ENCODE results near the gene RRP12.
"Not testable (repeated sequence)": the region's sequence is repeated elsewhere in the genome, so short reads cannot be mapped to it uniquely, and the experiment has no call there.

RRP12 gene

DNA sequence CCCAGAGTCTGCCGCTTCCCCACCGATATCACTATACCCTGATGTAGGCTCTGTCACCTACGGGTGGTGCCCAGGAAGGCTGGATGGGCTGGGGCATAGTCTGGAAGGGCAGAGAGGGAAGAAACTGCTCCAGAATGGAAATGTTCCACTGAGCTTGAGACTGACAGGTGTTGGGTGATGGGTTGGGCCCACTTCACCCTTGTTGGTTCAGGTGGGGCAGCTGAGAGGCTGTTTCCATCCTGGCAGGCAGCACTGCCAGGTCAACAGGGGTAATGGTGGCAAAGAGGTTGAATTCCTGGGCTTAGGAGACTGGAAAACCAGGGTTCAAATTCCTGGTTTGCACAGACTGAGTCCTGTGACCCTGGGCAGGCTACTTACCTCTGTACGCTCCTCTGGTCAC, 38.1 kb downstream of the RRP12 start:
- peak in 1 of 2 experiments; percentile 12 for DNase-seq

DNA sequence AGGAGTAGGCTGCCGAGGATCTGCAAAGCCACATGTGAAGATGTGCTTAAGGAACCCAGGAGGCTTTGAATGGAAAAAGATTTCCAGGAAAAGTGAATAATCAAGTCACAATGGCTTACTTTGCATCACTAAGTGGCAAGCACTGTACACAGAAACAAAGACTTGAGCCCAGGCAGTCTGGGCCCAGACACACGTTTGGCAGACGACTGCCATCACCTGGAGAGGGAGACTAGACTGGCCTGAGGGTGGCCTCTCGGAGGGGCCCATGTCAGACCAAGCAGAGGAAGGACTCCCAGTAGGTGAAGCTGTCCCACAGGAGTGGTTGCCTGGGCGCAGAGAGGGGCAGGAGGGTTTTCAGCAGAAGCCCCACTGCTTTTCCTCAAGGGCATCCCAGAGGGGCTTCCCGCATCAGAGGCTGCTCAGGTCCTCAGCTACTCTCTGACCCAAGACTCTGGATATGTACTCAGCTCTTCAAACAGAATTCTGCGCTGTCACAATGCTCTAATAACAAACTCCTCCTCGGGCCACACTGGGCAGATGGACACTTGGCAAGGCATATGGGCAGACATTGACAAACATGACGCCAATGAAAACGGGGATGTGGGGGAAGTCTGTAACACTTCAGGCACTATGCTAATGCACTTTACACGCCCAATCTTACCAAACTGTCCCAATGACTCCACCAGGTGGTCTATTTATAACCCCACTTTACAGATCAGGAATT, 38.7 kb downstream of the RRP12 start:
- no peak for DNase-seq

DNA sequence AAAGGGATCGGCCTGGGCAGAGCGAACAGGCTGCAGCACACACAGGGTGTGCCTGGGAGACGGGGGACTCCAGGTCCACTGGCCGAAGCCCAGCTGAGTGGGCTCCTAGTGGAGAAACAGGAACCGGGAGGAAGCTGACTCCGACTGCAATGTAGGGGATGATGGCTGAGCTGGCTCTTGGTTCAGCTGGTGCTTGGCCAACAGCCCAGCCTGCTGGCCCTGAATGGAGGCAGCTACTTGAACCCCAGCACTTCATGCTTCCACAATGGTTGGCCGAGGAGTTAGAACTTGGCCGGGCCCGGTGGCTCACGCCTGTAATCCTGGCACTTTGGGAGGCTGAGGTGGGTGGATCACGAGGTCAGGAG, 39.6 kb downstream of the RRP12 start:
- DNase-seq = no peak

DNA sequence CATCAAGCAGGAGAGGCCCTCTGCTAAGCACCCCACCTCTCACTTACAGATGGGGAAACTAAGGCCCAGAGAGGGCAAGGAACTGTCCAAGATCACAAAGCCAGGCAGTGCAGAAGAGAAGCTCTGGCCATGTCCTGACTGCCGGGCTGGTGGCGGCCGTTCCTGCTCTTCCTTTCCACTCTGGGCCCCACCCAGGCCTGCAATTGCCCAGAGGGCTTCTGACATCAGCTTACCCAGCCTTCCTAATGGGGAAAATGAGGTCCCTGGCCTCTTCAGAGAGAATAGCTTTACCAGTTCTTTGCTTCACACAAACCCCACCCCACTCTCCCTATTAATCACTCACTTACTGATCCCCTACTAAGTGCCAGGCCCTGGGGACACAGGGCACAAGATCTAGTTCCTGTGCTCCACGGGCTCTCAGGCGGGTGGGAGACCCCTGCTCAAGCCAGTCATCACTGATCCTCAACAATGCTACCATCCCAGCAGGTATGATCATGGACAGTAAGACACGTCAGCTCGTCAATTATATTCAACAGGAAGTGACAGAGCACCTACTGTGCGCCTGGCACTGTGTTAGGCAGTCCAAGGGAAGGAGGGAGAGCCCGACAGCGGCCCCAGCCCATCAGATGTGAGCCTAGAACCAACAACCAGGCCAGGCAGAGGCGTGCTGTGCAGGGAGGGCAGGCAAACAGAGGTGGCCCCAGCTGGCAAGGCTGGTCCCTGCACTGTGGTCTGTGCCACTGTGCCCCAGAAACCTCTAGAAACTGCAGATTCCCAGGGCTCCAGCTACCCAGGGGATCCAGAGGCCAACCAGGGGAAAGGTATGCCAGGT, 40.2 kb downstream of the RRP12 start:
- DNase-seq = no peak

DNA sequence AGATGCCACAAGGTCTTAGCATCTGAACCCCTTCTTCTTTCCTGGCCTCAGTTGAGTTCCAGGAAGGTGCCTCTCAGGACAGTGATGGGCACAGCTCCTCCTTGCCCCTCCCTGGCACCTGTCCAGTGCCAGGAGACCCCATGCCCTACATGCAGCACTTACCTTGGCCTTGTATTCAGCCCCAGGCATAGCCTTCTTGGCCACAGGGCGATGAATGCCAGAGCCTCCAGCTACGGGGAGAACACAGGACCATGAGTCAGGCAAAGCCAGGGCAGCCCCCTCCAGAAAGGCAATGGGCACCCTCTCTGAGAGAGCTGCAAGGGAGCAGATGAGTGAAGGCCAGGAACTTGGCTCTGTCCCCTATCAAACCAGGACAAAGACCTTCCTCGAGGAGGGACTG, 42.4 kb downstream of the RRP12 start:
- no peak for DNase-seq

DNA sequence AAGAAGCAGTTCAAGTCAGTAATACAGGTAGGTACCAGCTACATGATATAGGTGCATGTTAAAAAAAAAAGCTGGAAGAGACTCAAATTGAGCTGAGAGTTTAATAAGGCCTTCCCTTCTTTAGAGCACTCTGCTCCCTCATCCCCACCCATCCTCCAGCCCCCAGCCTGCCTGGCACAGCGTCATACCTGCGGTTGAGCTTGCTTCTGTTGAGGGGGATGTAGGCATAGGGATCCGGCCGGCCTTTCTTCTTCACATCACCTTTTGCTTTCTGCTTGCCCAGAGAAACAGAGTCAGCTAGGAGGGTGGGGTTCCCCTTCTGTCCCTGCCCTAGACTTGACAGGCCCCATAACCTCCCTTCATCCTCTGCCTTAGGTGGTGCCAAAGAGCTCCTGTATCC, 42.8 kb downstream of the RRP12 start:
- no peak for DNase-seq

DNA sequence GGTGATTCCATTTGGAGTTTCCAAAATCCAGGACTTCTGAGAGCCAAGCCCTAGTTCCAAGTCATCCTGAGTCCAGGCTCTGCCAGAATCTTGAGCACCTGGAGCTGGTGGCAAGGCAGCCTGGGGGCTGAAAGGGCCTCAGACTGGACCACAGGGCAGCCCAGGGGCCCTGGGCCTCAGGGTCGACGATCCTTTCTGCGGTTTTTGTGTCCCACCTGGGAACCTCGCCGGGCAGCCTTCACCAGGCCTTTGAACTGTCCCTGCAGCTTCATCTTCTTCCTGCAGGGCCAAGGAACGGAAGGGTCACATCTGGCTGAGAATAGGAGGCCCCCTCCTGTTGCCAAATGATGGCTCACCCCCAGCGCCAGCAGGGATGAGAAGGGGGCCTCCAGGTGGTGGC, 44.2 kb downstream of the RRP12 start:
- DNase-seq = no peak

DNA sequence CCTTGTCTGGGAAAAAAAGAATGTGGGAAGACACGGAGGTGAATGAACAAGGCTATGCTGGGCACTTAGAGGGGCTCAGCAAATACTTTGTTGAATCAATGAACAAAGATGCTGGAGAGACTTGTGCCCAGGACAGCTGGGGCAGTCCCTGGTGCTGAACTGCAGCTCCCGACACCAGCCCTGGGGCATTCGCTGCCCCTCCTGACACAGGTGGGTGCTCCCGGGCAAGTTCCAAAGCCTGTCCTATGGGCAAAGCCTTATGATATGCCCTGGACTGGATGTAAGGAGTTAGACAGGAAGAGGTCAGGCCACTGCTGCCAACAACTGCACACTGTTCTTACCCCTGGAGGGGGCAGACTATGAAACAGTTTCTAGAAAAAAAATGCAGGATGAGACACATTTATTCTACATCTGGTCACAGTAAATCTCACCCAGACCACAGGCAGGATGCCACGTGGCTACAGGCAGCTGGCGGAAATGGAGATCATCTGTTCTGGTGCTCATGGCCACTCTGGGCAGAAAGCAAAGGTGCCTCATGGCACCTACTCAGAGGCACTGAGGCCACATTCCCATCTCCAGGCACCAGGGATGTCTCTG, 44.7 kb downstream of the RRP12 start:
- no peak for DNase-seq

DNA sequence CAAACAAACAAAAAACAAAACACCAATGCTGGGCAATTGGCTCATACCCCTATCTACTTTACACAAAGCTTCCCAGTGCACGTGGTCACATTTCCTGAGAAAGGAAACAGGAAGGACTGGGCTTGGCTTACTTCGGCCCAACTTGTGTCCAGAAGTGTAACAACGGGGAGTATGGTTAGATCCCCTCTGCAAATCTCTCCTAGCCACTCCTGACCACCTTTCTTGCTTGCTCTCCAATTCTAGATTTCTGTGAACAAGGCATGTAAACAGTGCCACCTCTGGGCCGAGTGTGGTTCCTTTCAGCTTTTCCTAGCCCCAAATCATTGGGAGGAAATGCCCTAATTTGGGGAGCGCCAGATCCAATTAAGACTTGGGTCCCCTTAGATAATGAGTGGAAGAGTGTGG, 45.6 kb downstream of the RRP12 start:
- no peak for DNase-seq

DNA sequence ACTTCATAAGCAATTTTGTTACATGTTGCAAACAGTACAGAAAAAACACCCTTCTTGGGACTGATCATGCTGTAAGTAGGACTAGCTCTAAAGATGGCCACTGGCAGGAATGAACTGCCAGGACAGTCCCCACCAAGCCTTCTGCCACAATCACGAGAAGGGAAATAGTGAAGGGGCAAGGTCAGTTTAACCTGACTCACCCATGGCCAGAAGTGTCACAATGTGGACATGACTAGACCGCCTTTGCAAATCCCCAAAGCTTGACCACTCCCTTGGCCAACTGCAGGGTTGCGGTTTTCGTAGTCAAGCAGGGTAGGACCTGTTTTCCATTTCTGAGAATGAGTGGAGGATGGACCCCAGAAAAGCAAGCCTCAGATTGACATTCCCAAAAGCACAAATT, 47.2 kb downstream of the RRP12 start:
- no peak for DNase-seq

DNA sequence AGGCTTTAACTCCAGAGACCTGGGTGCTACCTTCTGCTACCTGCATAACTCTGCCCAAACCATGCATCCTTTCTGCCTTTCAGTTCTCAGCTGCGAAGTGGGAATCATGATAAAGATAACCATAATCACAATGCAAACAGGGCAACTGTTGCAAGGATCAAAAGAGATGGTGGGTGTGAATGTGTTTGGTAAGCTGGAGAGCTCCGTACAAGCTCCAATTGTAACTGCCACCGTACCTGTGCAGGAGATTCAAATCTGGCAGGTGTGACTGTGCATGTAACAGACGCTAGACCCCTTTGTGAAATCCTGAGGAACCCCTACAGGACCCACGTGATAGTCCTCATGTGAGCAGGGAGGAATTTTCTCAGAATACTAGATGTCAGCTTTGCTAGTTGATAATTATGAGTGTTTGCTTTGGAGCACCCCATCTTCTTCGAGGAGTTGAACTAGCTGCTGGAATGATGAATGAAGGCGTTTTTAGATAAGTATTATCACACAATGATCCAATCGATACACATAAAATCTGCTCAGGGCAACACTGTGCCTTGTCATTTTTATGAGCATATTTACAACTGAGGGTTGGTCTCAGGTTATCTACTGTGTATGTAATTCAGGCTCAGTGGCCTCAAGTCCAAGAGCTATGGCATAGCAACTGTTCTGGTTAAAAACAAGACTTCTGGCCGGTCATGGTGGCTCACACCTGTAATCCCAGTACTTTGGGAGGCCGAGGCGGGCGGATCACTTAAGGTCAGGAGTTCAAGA, 51.2 kb downstream of the RRP12 start:
- no peak for DNase-seq

DNA sequence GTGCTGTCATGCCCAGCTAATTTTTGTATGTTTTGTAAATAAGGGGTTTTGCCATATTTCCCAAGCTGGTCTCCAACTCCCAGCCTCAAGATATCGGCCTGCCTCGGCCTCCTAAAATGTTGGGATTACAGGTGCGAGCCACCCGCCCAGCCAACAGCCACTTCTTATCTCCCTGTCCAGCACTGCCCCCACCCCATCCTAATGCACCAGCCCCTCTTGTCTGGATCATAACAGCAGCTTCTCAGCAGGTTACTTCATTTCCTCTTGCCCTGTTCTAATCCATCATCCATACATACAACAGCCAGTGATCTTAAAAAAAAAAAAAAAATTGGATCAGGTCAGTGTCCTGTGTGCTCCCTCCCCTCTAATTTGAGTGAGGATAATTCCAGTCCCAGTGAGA, 53.8 kb downstream of the RRP12 start:
- DNase-seq = no peak

DNA sequence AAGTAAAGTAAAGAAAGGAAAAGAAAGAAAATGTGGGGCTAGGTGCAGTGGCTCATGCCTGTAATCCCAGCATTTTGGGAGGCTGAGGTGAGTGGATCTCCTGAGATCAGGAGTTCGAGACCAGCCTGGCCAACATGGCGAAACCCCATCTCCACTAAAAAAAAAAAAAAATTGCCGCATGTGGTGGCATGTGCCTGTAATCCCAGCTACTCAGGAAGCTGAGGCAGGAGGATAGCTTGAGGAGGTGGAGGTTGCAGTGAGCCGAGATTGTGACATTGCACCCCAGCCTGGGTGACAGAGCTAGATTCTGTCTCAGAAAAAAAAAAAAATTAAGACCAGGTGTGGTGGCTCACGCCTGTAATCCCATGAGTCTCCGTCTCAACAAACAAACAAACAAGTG, 57.5 kb downstream of the RRP12 start:
- not testable (repeated sequence) for DNase-seq

DNA sequence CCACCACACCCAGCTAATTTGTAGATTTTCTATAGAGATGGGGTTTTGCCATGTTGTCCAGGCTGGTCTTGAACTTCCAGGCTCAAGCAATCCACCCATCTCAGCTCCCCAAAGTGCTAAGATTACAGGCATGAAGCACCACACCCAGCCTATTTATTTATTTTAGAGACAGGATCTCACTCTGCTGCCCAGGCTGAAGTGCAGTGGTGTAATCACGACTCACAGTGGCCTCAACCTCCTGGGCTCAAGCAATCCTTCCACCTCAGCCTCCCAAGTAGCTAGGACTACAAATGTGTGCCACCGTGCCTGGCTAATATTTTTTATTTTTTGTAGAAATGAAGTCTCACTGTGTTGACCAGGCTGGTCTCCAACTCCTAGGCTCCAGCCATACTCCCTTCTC, 59.7 kb downstream of the RRP12 start:
- DNase-seq = no peak

DNA sequence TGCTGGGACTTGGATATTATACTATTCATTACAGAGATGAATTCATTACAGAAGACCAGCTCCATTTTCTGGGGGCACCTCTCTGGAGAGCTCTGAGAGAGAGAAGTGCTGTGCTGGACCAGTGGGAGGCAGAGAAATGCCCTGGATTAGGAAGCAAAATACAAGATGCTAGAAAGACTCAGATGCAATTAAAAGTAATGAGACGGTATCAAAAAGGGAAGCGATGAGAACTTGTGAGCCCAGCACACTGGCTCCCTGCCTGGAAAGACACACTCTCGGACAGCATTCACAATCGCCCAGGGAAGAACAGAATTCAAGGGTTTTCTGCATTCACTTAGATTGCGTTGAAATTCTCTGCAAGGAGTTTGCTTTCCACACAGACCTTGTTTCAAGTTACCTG, 63.1 kb downstream of the RRP12 start:
- no peak for DNase-seq

DNA sequence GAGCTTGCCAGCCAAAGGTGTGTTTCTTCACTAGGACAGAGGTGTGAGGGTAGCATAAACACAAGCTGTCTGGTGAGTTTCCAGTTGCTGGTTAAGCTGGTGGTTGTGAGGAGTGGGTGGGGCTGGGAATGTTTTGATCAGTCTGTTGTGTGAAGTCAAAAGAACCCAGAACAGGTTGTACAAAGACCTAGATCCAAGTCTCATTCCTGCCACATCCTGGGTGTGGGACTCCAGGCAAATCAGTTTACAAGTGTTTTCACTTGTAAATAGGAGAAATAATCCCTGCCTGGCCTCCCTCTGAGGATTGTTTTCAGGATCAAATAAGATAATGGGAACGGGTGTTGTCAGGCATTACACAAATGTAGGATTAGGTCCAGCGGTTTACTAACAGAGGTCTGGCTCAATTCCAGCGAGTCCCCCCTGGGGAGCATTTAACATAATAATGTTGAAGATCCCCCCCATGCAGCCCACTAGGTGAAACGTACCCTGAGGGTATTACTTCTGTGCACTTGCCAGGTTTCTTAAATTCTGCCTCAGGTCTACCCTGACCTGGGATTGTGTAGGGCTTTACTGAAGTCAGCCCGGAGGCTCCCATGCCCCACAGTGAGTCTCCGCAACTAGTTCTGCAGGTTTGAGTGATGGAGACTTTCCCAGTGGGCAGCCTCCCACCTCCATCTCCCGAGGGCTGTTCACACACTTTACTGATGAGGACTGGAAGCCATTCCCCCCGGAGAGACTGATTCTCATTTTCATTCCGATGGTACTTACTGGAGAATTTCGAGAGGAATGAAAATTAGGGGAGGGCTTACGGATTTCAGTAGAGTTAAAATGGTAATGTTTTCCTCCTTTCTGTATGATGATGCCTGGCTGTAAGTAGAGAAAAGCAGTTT, 64.0 kb downstream of the RRP12 start:
- no peak for DNase-seq

DNA sequence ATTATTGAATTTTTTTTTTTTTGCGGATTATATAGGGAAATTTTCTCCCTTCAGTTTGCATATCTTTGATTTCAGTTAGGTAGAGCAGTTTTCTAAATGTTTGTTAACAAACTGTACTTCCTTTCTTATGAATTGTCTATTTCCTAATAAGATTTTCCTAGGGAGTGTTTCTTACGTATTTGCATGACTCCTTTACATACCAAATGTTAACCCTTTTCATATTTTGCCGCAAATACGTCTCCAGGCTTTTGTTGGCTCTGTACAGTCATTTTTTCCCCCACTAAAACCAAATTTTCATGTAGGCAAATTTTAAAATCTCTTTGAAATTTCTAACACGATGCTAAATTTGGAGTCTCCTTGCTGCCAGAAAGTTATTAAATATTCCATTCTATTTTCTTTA, 64.7 kb downstream of the RRP12 start:
- no peak for DNase-seq

DNA sequence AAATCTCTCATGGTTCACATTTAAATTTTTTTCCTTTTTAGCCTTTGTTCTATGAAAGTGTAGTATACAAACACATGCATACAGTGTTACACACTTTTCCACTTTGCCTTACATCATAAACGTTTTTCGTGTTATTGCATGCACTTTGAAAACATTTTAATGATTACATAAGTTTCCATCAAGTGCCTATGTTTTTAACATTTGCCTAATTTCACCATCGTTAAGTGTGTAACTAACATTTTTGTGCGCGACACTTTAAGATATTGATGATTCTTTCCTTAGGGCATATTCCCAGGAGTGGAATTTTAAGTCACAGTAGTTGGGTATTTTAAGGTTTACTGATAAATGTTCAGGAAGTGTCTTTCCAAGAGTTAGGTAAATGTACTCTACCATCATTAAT, 65.1 kb downstream of the RRP12 start:
- no peak for DNase-seq

DNA sequence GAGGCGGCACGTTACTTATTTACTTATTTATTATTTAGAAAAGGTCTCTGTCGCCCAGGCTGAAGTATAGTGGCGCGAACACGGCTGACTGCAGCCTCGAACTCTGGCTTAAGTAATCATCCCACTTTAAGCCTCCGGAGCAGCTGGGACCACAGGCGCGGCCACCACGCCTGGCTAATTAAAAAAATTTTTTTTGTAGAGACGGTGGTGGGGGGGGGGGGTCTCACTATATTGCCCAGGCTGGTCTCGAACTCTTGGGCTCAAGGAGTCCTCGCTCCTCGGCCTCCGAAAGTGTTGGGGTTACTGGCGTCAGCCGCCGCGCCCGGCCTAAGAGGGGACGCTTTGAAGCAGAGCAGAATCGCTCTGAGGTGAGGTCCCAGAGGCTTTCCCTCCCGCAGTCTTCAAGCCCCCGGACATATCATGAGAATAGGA, 65.9 kb downstream of the RRP12 start:
- no peak for DNase-seq

DNA sequence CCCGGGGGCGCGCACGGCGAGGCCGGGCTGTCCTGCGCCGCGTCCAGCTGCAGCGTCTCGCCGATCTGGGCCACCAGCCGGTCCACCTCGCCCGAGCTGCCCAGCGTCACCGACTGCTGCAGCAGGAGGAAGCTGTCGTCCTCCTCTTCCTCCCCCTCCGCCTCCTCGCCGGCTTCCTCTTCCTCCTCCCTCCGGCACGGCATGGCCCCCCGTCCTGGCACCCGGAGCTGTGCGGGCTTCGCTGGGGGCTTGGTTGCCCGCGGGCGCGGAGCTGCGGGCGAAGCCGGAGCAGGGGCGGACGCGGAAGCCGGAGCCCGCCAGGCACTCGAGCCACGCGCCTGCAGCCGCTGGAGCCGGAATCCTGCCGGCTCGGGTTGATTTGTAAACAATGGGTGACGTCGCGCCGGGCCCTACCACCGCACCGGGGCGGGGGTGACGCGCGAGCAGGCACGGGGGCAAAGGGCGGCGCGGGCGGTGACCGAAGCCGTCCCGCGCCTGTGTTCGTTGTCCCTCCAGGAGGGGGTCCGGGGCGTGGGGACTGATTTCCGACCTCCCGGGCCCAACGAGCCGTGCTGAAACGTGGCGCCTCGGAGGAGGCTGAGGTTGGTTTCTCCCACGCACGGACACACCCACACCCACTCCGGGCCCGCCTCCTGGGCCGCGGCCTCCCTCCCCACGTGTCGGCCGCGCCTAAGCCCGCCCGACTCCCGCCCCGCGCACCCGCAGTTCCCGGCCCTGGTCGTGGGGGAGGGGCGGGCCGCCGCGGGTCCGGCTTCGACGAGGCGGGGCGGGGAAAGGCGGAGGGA, 66.6 kb downstream of the RRP12 start, which contains the start of gene FRAT2:
FRAT2 (minus strand) TSS at position 360 of the 806 bp plus-strand sequence; CDS start at position 203, 157 bp downstream.
- DNase-seq = peak; percentile 72 to 77
